ENCODE data around the gene PPP1R16B.
"Not testable (repeated sequence)": the region's sequence is repeated elsewhere in the genome, so short reads cannot be mapped to it uniquely, and the experiment has no call there.

PPP1R16B gene

DNA sequence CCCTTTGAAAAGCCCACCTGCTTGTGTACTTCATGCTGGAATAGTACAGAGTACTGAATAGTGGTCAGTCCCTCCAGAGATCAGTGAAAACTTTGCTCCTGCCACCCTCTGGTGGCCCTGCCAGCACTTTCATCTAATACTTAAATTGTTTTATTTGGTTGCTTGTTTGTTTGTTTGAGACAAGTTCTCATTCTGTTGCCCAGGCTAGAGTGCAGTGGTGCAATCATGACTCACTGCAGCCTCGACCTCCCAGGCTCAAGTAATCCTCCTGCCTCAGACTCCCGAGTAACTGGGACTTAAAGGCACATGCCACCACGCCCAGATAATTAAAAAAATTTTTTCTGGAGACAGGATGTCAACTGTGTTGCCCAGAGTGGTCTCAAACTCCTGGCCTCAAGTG is 129.8 kb downstream of the PPP1R16B start:
- no peak for DNase-seq (ENCODE audit: low spot score)

DNA sequence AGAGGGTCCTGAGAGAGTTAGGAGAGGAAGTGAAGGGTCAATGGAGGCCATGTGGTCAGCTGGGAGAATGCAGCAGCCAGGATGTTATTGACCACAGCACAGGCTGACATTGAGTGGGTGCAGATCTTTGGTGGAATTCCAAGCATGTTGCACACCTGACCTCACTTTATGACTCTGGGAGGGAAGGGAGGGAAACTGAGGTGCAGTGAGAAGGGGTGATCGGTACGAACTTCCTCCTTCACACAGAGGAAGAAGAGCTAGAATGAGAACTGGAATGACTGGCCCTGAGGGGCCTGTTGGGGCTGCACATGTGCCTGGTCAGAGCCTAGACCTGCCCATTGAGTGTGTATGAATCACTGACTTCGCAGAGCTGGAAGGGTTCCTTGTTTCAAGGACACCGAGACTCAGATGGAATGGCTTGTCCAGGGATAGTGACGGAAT is 130.5 kb downstream of the PPP1R16B start:
- DNase-seq (ENCODE audit: low spot score) = no peak

DNA sequence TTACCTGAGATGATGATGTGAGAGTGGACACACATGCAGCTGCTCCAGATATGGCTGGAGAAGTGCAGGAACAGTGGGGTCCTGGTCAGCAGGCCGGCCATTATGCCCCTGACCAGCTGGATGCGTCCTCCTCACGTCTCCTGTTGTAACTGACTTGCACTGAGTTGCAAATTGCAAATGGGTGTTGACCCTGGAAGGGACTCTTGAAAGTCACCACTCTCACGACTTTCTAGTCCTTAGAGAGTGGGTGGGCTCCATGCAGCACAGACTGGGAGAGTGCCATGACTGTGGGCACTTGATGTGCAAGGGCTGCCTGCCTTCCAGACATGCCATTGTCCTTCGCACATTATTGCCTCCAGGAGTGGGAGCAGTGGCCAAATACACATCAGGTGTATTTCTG is 131.5 kb downstream of the PPP1R16B start:
- DNase-seq (ENCODE audit: low spot score) = no peak

DNA sequence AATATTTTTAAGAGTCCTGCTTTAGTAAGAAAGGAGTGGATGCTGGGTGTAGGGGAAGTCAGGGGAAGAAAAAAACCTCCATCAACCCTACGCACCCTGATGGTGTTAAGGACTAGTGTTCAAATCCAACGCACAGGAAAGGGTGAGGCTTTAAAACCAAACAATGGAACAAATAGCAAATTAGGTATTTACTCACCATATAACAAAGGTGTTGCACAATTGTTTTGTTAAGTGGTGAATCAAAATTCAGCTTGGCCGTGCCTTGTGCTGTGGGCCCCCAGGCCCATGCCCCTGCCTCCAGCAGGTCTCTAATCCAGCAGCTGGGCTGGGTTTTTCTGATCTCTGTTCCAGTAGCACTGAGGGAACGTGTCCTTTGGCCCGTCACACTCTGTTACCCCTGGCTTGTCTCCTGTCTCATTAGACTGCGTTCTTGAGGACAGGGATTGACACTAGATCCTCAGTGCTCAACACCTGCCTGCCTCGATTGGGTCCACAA is 132.5 kb downstream of the PPP1R16B start:
- no peak for DNase-seq (ENCODE audit: low spot score)

DNA sequence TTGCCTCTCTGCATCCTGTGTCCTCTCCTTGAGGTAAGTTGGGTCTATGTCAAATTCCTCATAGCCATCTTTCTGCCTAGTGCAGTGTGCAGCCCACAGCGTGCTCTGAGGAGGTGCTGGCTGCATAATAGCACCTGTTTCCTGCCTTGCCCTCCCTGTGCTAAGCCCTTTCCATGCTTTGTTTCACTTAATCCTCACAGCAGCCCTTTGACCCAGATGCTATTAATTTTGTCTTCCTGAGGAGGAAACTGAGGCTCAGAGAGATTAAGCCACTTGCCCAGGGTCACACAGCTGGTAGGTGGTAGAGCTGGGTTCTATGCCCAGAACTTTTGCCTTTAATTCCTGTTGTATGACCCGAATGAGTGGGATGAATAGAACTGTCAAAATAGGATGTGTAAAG is 134.2 kb downstream of the PPP1R16B start:
- no peak for DNase-seq (ENCODE audit: low spot score)

DNA sequence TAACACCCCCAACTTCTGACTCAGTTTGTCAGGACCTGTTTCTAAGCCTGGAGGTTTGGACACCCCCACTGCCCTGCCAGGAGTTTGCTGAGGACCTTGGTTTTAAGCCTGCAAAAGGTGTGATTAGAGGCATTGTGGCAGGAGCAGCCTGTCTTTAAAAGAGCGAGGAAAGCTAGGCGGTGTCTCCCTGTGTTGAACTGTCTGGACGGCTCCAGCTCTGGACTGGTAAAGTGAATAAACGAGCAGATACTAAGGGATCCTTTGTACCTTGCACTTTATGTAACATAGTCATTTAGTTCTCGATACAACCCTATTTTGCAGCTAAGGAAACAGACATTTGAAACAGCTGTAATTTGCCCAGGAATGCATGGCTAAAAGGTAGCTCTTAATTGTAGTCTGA is 135.1 kb downstream of the PPP1R16B start:
- DNase-seq (ENCODE audit: low spot score) = no peak

DNA sequence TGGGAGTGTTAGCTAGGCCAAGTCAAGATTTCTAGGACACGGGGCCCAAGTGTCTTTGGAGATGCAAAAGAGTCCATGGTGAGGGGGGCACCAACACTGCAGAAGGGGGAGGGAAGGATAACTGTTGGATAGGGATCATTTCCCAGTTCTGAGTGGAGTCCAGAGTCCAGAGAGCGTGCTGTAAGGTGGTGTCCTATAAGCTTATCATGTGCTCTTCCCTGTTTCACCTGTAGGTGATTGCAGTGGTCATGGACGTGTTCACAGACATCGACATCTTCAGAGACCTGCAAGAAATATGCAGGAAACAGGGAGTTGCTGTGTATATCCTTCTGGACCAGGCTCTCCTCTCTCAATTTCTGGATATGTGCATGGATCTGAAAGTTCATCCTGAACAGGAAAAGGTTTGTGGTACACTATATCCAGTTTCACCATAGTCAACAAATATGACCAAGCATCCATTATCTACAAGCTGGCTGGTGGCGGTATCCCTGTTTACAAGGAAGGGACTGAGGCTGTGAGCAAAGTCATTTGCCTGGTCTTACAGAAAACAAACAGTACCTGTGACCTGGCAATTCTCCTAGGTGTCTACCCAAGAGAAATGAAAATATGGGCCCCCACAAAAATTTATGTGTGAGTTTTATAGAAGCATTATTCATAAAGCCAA is 136.4 kb downstream of the PPP1R16B start:
- DNase-seq (ENCODE audit: low spot score) = no peak

DNA sequence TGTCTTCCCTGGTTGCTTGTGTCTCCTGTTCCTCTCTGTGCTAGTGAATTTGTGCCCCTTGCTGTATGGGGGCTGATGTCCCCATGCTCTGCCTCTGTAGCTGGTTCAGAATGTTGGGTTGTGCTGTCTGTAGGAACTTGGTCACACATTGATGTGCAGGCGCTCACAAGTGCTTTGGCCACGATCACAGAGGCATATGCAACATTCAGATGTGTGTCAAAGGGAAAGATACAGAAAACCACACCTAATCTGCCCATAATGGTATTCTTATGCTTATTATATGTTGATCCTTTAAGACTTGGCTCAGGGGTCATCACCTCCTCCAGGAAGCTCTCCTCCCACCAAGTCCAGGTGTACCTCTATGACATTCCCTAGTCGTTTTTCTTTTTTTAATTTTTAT is 139.5 kb downstream of the PPP1R16B start:
- no peak for DNase-seq (ENCODE audit: low spot score)

DNA sequence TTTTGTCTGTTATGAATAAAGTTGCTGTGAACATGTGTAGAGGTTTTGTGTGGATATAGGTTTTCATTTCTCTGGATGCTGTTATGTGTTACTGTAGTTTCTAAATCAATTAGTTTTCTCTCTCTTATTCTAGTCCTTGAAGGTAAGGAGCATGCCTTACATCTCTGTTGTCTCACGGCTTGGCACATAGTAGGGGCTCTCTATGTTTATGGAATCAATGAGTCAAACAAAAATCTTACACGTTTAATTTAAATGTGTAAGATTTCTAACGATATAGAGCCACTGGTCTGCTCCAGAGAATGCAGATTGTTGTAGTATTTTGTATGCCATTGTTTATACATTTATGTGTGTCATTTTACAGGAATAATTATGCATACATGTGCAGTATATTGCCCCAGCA is 141.3 kb downstream of the PPP1R16B start:
- DNase-seq (ENCODE audit: low spot score) = no peak

DNA sequence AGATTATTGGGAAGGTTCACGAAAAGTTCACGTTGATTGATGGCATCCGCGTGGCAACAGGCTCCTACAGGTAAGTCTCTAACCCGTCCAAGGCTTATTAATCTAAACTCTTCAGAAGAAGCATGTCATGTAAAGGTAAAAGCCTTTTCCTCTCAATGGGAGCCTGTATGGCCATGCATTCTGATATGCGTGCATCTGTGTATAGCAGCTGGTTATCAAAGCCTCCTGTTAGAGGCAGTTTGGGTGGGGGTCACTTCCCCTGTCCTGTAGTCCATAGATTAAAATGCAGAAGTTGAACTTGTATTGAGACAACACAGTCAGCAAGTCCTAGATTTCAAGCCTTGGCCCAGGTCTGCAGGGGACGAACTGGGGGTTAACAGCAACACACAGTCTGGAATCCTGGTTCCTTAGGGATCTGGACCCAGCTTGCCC is 142.4 kb downstream of the PPP1R16B start:
- no peak for DNase-seq (ENCODE audit: low spot score)

DNA sequence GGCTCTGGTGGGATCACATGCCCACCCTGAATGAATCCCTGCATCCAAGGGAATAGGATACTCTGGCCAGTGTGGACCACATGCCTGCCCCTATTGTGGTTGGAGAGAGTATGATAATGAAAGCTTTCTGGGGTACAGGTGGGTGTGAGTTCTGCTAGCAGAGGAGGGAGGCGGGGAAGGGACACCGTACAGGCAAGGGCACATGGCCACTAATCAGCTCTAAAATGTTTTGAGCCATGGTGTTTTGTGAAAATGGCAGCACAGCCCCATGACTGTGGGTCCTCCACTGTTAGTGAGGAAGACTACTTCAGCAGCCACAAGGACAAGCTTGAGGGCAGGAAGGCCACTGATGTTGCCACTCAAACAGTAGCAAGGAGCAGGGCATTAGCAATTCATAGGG is 144.8 kb downstream of the PPP1R16B start:
- DNase-seq (ENCODE audit: low spot score) = no peak

DNA sequence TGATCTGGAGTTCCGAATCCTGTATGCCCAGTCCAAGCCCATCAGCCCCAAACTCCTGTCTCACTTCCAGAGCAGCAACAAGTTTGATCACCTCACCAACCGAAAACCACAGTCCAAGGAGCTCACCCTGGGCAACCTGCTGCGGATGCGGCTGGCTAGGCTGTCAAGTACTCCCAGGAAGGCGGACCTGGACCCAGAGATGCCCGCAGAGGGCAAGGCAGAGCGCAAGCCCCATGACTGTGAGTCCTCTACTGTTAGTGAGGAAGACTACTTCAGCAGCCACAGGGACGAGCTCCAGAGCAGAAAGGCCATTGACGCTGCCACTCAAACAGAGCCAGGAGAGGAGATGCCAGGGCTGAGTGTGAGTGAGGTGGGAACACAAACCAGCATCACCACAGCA is 146.1 kb downstream of the PPP1R16B start:
- DNase-seq (ENCODE audit: low spot score) = no peak

DNA sequence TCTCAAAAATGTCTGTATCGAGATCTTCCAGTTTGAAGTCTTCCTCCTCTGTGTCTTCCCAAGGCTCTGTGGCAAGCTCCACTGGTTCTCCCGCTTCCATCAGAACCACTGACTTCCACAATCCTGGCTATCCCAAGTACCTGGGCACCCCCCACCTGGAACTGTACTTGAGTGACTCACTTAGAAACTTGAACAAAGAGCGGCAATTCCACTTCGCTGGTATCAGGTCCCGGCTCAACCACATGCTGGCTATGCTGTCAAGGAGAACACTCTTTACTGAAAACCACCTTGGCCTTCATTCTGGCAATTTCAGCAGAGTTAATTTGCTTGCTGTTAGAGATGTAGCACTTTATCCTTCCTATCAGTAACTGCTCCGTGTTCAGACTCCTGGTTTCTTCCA is 146.7 kb downstream of the PPP1R16B start:
- DNase-seq (ENCODE audit: low spot score) = no peak

DNA sequence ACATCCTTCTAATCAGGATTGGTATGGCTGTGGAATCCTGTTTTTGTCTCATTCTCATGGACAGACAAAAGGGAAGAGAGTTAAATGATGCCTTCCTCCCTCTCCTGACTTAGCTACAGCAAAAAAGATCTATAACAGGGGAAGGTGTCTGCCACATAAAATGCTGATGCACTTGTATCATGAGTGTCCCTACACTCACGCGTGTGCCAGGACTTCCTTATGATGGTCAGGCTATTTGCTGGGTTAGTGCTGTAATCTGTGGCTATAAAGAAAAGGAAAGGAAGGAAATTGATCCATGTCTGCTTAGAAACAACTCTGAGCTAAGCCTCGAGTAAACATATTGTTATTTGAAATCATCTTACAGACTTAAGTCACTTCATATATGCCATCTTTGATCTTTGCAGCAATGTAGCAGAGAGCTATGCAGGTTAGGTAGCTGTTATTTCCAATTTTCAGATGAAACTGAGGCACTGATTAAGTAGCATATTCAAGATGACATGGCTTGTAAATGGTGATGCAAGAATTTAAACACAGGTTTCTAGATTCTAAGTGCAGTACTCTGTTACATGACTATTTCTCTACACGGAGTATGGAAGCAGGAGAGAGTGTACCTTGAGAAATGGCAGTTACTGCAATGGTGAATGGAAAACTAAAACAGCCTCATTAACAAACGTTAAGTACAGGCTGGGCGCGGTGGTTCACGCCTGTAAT is 148.3 kb downstream of the PPP1R16B start:
- no peak for DNase-seq (ENCODE audit: low spot score)

DNA sequence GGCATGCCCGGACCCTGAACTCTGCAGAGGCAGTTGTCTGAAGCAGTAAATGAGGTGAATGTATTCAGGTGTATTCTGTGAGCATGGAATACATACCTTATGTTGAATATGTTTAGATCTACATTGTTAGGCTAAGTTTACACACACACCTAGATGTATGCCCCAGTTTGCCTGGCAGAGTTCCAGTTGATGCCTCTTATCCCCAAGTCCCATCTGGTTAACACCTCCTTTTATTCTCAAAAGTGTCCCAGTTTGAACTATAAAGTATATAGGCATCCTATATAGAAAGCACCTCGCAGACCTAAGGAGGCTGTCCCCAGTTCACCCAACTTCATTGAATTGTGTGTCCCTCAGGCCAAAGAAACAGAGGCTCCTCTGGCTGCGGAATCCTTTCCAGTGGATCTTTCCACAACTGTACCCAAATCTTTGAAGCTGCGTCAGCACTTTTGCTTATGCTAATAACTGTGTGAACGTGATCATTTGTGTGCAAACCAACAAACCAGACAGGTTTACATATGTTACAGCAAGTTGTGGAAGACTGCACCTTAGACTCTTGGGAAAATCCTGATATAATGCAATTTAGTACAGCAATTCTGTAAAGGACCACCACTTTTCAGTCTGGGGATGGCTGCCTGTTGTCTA is 151.9 kb downstream of the PPP1R16B start:
- DNase-seq (ENCODE audit: low spot score) = no peak

DNA sequence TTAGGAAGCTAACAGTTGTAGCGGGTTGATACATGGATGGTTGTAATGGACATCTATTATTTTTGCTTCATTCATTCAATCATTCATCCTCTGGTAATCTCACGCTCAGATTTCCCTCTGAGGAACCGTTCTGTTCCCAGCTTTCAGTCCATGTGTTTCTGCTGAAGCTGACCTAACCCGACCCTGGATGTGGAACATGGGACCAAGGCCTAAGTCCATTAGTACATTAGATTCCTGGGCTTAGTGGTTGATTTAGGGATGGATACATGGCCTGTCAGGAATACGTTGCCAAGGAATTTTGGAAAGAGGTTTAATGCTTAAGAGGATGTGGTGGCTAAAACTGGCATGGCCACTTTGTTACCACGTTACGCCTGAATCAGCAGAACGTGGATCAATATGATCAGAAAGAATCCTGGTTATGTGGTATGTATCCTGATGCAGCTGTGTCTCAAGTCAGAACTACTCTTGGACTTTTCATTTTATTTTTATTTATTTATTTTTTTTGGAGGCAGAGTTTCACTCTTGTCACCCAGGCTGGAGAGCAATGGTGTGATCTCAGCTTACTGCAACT is 152.5 kb downstream of the PPP1R16B start:
- DNase-seq (ENCODE audit: low spot score) = no peak

DNA sequence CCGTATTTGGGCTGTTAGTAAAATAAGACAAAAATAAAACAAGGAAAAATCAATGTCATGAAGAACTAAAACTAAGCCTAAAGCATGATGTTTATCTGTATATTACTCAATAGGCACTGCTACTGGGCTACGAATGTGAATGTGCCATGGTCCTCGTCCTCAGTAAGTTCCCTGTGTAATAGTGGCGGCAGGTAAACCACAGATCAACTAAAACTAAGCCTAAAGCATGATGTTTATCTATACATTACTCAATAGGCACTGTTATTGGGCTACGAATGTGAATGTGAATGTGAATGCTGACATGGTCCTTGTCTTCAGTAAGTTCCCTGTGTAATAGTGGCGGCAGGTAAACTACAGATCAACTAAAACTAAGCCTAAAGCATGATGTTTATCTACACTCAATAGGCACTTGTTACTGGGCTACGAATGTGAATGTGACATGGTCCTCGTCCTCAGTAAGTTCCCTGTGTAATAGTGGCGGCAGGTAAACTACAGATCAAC is 154.7 kb downstream of the PPP1R16B start:
- DNase-seq (ENCODE audit: low spot score) = not testable (repeated sequence)

DNA sequence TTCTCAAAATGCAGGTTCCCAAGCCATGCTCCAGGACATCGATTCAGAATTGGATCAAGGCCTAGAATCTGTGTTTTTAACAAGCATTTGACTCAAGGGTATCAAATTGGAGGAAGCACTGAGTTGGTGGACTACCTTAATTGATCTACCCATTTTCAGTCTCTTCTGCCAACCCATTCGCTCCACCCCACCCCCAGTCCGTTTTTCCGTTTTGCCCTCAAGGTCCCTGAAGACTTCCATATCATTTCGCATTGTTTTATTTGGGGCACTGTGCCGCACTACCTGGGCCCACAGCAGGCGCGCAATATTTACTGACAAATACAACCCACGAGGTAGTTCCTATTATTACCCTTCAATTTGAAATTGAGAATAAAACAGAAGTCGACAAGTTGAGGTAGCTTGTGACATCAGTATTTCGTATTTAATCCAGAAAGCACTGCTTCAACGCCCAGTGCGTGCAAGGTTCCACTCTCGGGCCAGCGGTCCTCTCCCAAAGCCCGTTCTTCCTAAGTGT is 156.1 kb downstream of the PPP1R16B start:
- peak; percentile 24 for DNase-seq (ENCODE audit: low spot score)

DNA sequence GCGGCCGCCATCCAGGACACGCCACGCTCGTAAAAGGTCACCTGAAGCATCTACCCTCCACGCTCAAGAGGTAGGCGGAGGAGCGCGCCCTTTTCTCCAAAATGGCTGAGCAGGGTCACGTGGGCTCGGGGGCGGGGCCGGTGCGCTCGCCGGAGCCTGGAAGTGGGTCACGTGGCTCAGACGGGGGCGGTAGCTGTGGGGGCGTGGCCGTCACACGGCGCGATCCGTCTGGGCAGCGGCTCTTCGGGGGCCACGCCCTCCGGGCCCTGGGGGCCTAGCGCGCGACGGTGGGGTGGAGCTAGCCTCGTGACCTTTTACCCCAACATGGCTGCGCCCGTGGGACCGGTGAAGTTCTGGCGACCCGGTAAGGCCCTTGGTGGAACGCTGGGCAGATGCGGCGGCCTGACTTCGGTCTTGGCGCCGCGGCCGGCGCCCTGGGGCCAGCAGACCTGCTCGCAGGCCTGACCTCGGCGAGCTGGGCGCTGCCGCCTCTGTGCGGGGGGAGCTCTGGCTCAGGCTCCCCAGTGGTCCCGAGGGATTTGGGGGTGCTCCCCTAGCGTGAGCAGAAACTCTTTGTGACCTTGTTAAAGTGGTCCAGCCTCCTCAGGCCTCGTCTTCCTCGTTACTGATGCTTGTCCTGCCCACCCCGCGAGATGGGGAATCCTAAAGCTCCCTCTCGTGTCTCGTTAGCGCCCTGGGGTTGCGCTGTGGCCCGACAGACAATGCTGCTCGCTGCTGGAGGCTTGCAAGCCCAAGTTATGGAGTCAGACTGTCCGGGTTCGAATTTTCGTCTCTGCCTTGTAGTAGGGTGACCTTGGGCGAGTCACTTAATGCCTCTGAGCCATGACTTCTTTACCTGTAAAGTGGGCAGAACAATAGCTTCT is 156.8 kb downstream of the PPP1R16B start, which contains the start of gene DHX35:
Gene DHX35 (plus strand): TSS at position 301 of the 884 bp plus-strand sequence. CDS start 24 bp downstream, at position 325.
- DNase-seq (ENCODE audit: low spot score) = peak; percentile 99

DNA sequence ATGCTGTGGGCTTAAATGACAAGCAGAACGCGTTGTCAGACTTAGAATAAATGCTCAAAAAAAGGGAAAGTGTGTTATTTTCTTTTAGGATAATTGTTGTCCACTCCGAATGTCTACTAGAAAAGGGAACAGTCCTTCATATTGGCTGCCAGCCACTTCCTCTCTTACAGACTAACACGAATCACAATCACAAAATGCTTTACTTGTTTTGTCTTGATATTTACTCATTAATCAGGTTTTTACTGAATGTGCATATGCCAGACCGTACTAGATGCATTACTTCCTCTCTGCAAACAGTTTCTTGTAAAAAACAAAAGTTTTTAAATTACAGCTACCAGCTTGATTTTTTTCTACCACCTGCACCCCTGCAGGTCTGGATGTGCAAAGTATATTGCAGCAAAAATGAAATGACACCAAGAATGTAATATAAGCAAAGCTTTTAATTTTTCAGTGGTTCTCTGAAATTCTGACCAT is 157.5 kb downstream of the PPP1R16B start:
- no peak for DNase-seq (ENCODE audit: low spot score)

DNA sequence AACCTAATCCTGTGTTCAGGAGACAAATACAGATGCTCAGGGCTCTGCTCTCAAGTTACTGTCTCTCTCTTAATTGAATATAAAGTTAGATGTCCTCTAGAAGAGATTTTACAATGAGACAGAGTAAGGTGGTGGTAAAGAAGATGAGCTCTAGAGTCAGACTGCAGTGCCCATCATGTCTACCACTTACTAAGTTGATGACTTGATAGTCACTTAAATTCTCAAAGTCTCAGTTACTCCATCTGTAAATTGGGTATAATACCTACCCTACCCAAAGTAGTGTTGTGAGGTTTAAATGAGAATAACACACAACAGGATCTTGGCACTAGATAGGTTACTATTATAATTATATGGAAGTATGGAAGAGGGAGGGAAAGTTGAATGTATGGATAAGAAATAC is 158.2 kb downstream of the PPP1R16B start:
- no peak for DNase-seq (ENCODE audit: low spot score)

Data from iPS-NIHi11 (cell line).